SK-N-SH (cell line): ENCODE measurements around the gene ZNF275. TPM values are rescaled to one million over a fixed set of nuclear protein-coding genes. Genes with fewer than 3 reads are reported as not detected.

Source experiments
- CTCF ChIA-PET: fragments of 300-600, 350-600 bp; formaldehyde crosslinking; extraction: SDS; loops from one replicate; lab custom pipeline; 2021; lab: Yijun Ruan, JAX
- POLR2A ChIA-PET: fragments of 350-600 bp; sonication (Branson Sonifier 250); formaldehyde crosslinking; extraction: SDS; loops from one replicate; lab custom pipeline; 2020; ENCODE audit warnings: antibody characterized with exemption, inconsistent platforms; lab: Yijun Ruan, JAX
- DNase-seq: peaks from one replicate; pipeline ENCODE4 v3.0.0; 2012
- H2AFZ ChIP-seq: fragments of 200-600 bp; sonication (generic); 2 replicates; pipeline ENCODE4 v1.8.1; 2016; ENCODE audit warnings: antibody characterized with exemption, mild to moderate bottlenecking, low read depth
- H3F3A ChIP-seq: fragments of 200-600 bp; sonication (generic); replicated peaks from 2 replicates; pipeline ENCODE3; 2016; ENCODE audit warnings: antibody characterized with exemption, mild to moderate bottlenecking; ENCODE audit not compliant: insufficient read depth
- H3K27ac ChIP-seq, 2 experiments: fragments of 200-500 bp in 1 of 2; fragments of 200-600 bp in 1 of 2; sonication (Bioruptor generic) in 1 of 2; sonication (generic), shearing (Covaris generic) in 1 of 2; 2 replicates each; pipeline versions ENCODE4 v1.5.1 to v1.6.1; 2014 to 2016; ENCODE audit warnings: low read depth in 2 of 2, inconsistent platforms in 1 of 2, low read length in 1 of 2, mild to moderate bottlenecking in 1 of 2, mixed read lengths in 1 of 2
- H3K27me3 ChIP-seq: fragments of 200-600 bp; sonication (generic), shearing (Covaris generic); 2 replicates; pipeline ENCODE4 v1.6.1; 2016; ENCODE audit warnings: mixed run types; ENCODE audit not compliant: insufficient read depth
- H3K36me3 ChIP-seq, 2 experiments: fragments of 200-500 bp in 1 of 2; fragments of 200-600 bp in 1 of 2; sonication (Bioruptor generic) in 1 of 2; sonication (generic) in 1 of 2; replicated peaks in 1 of 2; 2 replicates each; pipeline versions ENCODE3 to v1.5.1; 2014 to 2016; ENCODE audit warnings: low read length in 1 of 2, mild to moderate bottlenecking in 1 of 2; ENCODE audit not compliant: insufficient read depth in 2 of 2, control insufficient read depth in 1 of 2
- H3K4me1 ChIP-seq, 2 experiments: fragments of 200-500 bp in 1 of 2; fragments of 200-600 bp in 1 of 2; sonication (Bioruptor generic) in 1 of 2; sonication (generic), shearing (Covaris generic) in 1 of 2; 2 replicates each; pipeline versions ENCODE4 v1.5.1 to v1.6.1; 2014 to 2016; ENCODE audit warnings: low read depth in 1 of 2, low read length in 1 of 2, mixed run types in 1 of 2; ENCODE audit not compliant: insufficient read depth in 2 of 2, control insufficient read depth in 1 of 2
- H3K4me2 ChIP-seq: fragments of 200-600 bp; sonication (generic), shearing (Covaris generic); 2 replicates; pipeline ENCODE4 v1.6.1; 2017; ENCODE audit warnings: mixed run types
- H3K4me3 ChIP-seq, 2 experiments: fragments of 200-500 bp in 1 of 2; fragments of 200-600 bp in 1 of 2; sonication (Bioruptor generic) in 1 of 2; sonication (generic), shearing (Covaris generic) in 1 of 2; 2 replicates each; pipeline versions ENCODE4 v1.5.1 to v1.8.1; 2014 to 2016; ENCODE audit warnings: low read depth in 2 of 2, inconsistent platforms in 1 of 2, low read length in 1 of 2, mild to moderate bottlenecking in 1 of 2, mixed read lengths in 1 of 2, moderate library complexity in 1 of 2
- H3K79me2 ChIP-seq: fragments of 200-600 bp; sonication (generic); 2 replicates; pipeline ENCODE4 v1.8.1; 2017; ENCODE audit warnings: mild to moderate bottlenecking; ENCODE audit not compliant: insufficient read depth
- H3K9ac ChIP-seq: fragments of 200-600 bp; sonication (generic); 2 replicates; pipeline ENCODE4 v1.6.1; 2017; ENCODE audit warnings: mixed run types
- H3K9me2 ChIP-seq: fragments of 200-600 bp; sonication (generic); 2 replicates; pipeline ENCODE4 v1.6.1; 2017; ENCODE audit warnings: mixed run types
- H3K9me3 ChIP-seq: fragments of 200-600 bp; sonication (generic); 2 replicates; pipeline ENCODE4 v1.6.1; 2017; ENCODE audit warnings: mixed run types, mild to moderate bottlenecking, moderate library complexity
- H4K20me1 ChIP-seq: fragments of 200-600 bp; sonication (generic); 2 replicates; pipeline ENCODE4 v1.6.1; 2017; ENCODE audit warnings: mild to moderate bottlenecking, mixed run types; ENCODE audit not compliant: insufficient read depth
- CTCF ChIP-seq: fragments of 200-600 bp; sonication (generic); IDR thresholded peaks from 2 replicates; pipeline ENCODE4 v1.6.1; 2017; ENCODE audit warnings: antibody characterized with exemption, mild to moderate bottlenecking, moderate library complexity
- FOSL2 ChIP-seq: IDR thresholded peaks from 2 replicates; pipeline ENCODE4 v1.4.0; 2012; ENCODE audit warnings: low read depth, mild to moderate bottlenecking, moderate library complexity, borderline replicate concordance
- FOXJ3 ChIP-seq: sonication (generic); formaldehyde crosslinking; IDR thresholded peaks from 2 replicates; pipeline ENCODE4 v1.5.1; 2020; ENCODE audit warnings: mild to moderate bottlenecking, missing genetic modification reagents
- GATA2 ChIP-seq: sonication (generic); formaldehyde crosslinking; IDR thresholded peaks from 2 replicates; pipeline ENCODE4 v1.5.0; 2020; ENCODE audit warnings: mild to moderate bottlenecking, missing genetic modification reagents
- IRF3 ChIP-seq: fragments of 150-350 bp; IDR thresholded peaks from 2 replicates; pipeline ENCODE4 v1.6.1; 2016; ENCODE audit warnings: mild to moderate bottlenecking, low read depth, low read length
- JUND ChIP-seq: IDR thresholded peaks from 2 replicates; pipeline ENCODE4 v1.4.0; 2012
- MAX ChIP-seq: IDR thresholded peaks from 2 replicates; pipeline ENCODE4 v1.4.0; 2012; ENCODE audit warnings: low read depth
- MEF2A ChIP-seq: IDR thresholded peaks from 2 replicates; pipeline ENCODE4 v1.4.0; 2012; ENCODE audit warnings: low read depth, borderline replicate concordance
- MXI1 ChIP-seq: IDR thresholded peaks from 2 replicates; pipeline ENCODE4 v1.6.1; 2012; ENCODE audit warnings: mild to moderate bottlenecking, low read depth, low read length, improper control_type of control experiment
- POLR2AphosphoS5 ChIP-seq: IDR thresholded peaks from 2 replicates; pipeline ENCODE4 v1.6.1; 2012; ENCODE audit warnings: low read depth, low read length
- RAD21 ChIP-seq: IDR thresholded peaks from 2 replicates; pipeline ENCODE4 v1.6.1; 2012; ENCODE audit warnings: mild to moderate bottlenecking, low read length
- RCOR1 ChIP-seq: fragments of 150-350 bp; IDR thresholded peaks from 2 replicates; pipeline ENCODE4 v1.6.1; 2017; ENCODE audit warnings: antibody characterized with exemption, low read length
- REST ChIP-seq: IDR thresholded peaks from 2 replicates; pipeline ENCODE4 v1.6.1; 2012; ENCODE audit warnings: mild to moderate bottlenecking, low read depth, low read length, moderate library complexity
- SIN3A ChIP-seq: IDR thresholded peaks from 2 replicates; pipeline ENCODE4 v1.6.1; 2012; ENCODE audit warnings: low read depth, mild to moderate bottlenecking, low read length, moderate library complexity, borderline replicate concordance
- TAF1 ChIP-seq: IDR thresholded peaks from 2 replicates; pipeline ENCODE4 v1.6.1; 2012; ENCODE audit warnings: low read depth, mild to moderate bottlenecking, low read length, moderate library complexity, borderline replicate concordance
- ZBTB33 ChIP-seq: IDR thresholded peaks from 2 replicates; pipeline ENCODE4 v1.4.0; 2012; ENCODE audit warnings: low read depth, borderline replicate concordance
- WGBS: methylation state at CpG from one replicate; pipeline ENCODE4 v1.1.6; 2017; ENCODE audit warnings: low lambda C conversion rate; 5-methylcytosine and 5-hydroxymethylcytosine counted together
- polyA plus RNA-seq, 3 experiments: library from polyadenylated mRNA; depleted of rRNA; stranded (reverse); fragments of >200 nt; gene quantifications; 2 replicates each; pipeline ENCODE4 v1.2.3, GENCODE V29; 2012

ZNF275 gene
- polyA plus RNA-seq, 1 of the 3 experiments (the other 2 are of a cell fraction): 4.9 TPM

GRCh38 chrX:153336121-153336894 is 2.4 kb downstream of the ZNF275 start:
- DNase-seq: no peak
- Histone ChIP-seq H3K4me1 (peaks cover 0 to 4% of the 10 kb centered on the region in 2 experiments; a peak in 1 of 4 replicates), H3K36me3 (peaks cover 5 to 12% of the 10 kb centered on the region in 2 experiments), H4K20me1 (no peaks in the 10 kb centered on the region), H3K9ac (no peak overlapping the region), H3K9me2 (no peaks in the 10 kb centered on the region), H2AFZ (no peak overlapping the region), H3K9me3 (no peaks in the 10 kb centered on the region), H3K4me2 (no peak overlapping the region), H3F3A (peaks cover 5% of the 10 kb centered on the region), H3K27me3 (0 out of 2 replicates have a peak, but pooled peaks cover 9% of the 10 kb centered on the region), H3K79me2 (peaks cover 33% of the 10 kb centered on the region; the same call in 1 of the 2 replicates), H3K27ac (no peak overlapping the region), H3K4me3 (no peak overlapping the region)
- CTCF ChIA-PET: no interaction called here
- POLR2A ChIA-PET: no interaction called here
- no peak for TF ChIP-seq FOSL2
- no peak for TF ChIP-seq IRF3
- WGBS: 32% methylated on average over 11 of the region's 11 CpGs

- 42% methylated on average over 5 of the region's 5 CpGs for WGBS
- ChIA-PET CTCF (no interaction called here), POLR2A (no interaction called here)
- Histone ChIP-seq H3K4me1 (peaks cover 0 to 4% of the 10 kb centered on the region in 2 experiments; a peak in 1 of 4 replicates), H4K20me1 (no peaks in the 10 kb centered on the region), H3K36me3 (peaks cover 5 to 12% of the 10 kb centered on the region in 2 experiments), H3K9me3 (no peaks in the 10 kb centered on the region), H3K9ac (no peak overlapping the region), H3K9me2 (no peaks in the 10 kb centered on the region), H2AFZ (no peak overlapping the region), H3K79me2 (peaks cover 34% of the 10 kb centered on the region; the same call in 1 of the 2 replicates), H3K27ac (no peak overlapping the region), H3K27me3 (0 out of 2 replicates have a peak, but pooled peaks cover 9% of the 10 kb centered on the region), H3K4me3 (no peak overlapping the region), H3K4me2 (no peak overlapping the region), H3F3A (peaks cover 5% of the 10 kb centered on the region)
- no peak for DNase-seq
- no peak for TF ChIP-seq MEF2A
- TF ChIP-seq POLR2AphosphoS5: no peak
- no peak for TF ChIP-seq SIN3A
- no peak for TF ChIP-seq GATA2 (CRISPR knock-in tag)
- no peak for TF ChIP-seq RCOR1
- TF ChIP-seq JUND: no peak
- TF ChIP-seq TAF1: no peak
- TF ChIP-seq MAX: no peak
- TF ChIP-seq RAD21: no peak
- TF ChIP-seq ZBTB33: no peak
- no peak for TF ChIP-seq FOXJ3 (CRISPR knock-in tag)
- no peak for TF ChIP-seq REST
- no peak for TF ChIP-seq CTCF
- TF ChIP-seq MXI1: no peak
These were observed 3.0 kb downstream of the ZNF275 start for GRCh38 chrX:153336988-153337387.
